HepG2 (cell line): ENCODE data around the gene APRT. TPM values are rescaled to one million over a fixed set of nuclear protein-coding genes. Genes with fewer than 3 reads are reported as not detected.

Experiments
- HDAC2 ChIP-seq: sonication (generic); formaldehyde crosslinking; IDR thresholded peaks from 2 replicates; pipeline ENCODE4 v1.4.0; 2020; ENCODE audit warnings: missing genetic modification reagents
- RBM22 ChIP-seq: fragments of 200-400 bp; formaldehyde crosslinking; optimal IDR thresholded peaks from 2 replicates; pipeline ENCODE3; 2017; ENCODE audit warnings: mild to moderate bottlenecking, low read length, moderate library complexity
- RFXAP ChIP-seq: sonication (generic); formaldehyde crosslinking; IDR thresholded peaks from 2 replicates; pipeline ENCODE4 v1.4.0; 2020; ENCODE audit warnings: missing genetic modification reagents, borderline replicate concordance
- SIN3B ChIP-seq: fragments of 150-350 bp; IDR thresholded peaks from 2 replicates; pipeline ENCODE4 v1.6.1; 2014; ENCODE audit warnings: low read length
- ZFP41 ChIP-seq: sonication (generic); formaldehyde crosslinking; IDR thresholded peaks from 2 replicates; pipeline ENCODE4 v1.4.0; 2020; ENCODE audit warnings: mild to moderate bottlenecking, missing genetic modification reagents, borderline replicate concordance
- ZNF44 ChIP-seq: sonication (generic); formaldehyde crosslinking; IDR thresholded peaks from 2 replicates; pipeline ENCODE4 v1.5.1; 2020; ENCODE audit warnings: mild to moderate bottlenecking, missing genetic modification reagents
- polyA plus RNA-seq, 8 experiments: library from polyadenylated mRNA; depleted of rRNA in 3 of 8; stranded (reverse) in 7 of 8; unstranded in 1 of 8; fragments of >200 nt; fragmentation: Illumina TruSeq in 4 of 8; extraction: Trizol in 4 of 8; gene quantifications; 2 replicates each; pipeline versions ENCODE4 v1.2.1 to v1.2.3, GENCODE V29; 2011 to 2016; ENCODE audit warnings: low read depth in 4 of 8, missing spikeins in 1 of 8, mixed read lengths in 1 of 8; ENCODE audit not compliant: insufficient read depth in 1 of 8
- total RNA-seq, 5 experiments: library from RNA; depleted of rRNA; stranded (reverse); fragments of >200 nt; fragmentation: Illumina TruSeq; extraction: Trizol; gene quantifications; 2 replicates each; pipeline ENCODE4 v1.2.3, GENCODE V29; 2016; ENCODE audit warnings: low read depth in 1 of 5
- TF ChIP-seq, protein P1 (sequence below): sonication (generic); formaldehyde crosslinking; IDR thresholded peaks from 2 replicates; pipeline ENCODE4 v1.5.0; 2020; ENCODE audit warnings: mild to moderate bottlenecking, missing genetic modification reagents, borderline replicate concordance
- TF ChIP-seq, protein P2 (sequence below): sonication (generic); formaldehyde crosslinking; IDR thresholded peaks from 2 replicates; pipeline ENCODE4 v1.4.0; 2020; ENCODE audit warnings: missing genetic modification reagents; ENCODE audit errors: not compliant biosample characterization
- TF ChIP-seq, protein P3 (sequence below): sonication (generic); formaldehyde crosslinking; IDR thresholded peaks from 2 replicates; pipeline ENCODE4 v1.8.0; 2022; ENCODE audit warnings: low read depth, missing genetic modification reagents
- TF ChIP-seq, protein P4 (sequence below): sonication (generic); formaldehyde crosslinking; conservative IDR thresholded peaks from 2 replicates; pipeline ENCODE4 v1.5.0; 2020; ENCODE audit warnings: missing genetic modification reagents

Gene APRT
- total and polyA plus RNA-seq, 2 of the 13 experiments (the other 11 are each of a cell fraction or from before 2014, with no cell fraction given), result 155 to 242 TPM

DNA sequence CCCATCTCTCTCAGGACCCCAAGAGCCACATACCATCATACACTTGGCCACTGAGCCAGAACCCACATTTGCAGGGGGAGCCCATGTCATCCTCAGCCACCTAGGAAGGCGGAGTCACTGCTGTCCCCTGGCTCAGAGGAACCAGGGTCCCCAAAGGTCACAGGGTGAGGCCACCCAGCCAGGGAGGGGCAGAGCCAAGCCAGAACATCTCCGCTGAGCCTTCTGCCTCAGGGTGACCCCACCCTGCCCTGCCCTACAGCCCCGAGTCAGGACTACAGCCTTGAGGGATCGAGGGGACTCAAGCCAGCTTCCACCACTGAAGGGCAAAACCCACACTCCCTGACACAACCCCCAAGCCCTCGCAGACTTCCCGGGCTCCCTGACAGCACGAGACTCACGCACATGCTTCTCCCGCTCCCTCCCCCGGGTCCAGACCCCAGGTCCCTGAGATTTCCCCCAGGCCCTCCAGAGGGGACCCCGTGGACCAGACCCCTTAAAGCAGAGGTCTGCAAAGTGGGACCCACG is 44.1 kb downstream of the APRT start (continued):
- TF ChIP-seq, protein P1, sequence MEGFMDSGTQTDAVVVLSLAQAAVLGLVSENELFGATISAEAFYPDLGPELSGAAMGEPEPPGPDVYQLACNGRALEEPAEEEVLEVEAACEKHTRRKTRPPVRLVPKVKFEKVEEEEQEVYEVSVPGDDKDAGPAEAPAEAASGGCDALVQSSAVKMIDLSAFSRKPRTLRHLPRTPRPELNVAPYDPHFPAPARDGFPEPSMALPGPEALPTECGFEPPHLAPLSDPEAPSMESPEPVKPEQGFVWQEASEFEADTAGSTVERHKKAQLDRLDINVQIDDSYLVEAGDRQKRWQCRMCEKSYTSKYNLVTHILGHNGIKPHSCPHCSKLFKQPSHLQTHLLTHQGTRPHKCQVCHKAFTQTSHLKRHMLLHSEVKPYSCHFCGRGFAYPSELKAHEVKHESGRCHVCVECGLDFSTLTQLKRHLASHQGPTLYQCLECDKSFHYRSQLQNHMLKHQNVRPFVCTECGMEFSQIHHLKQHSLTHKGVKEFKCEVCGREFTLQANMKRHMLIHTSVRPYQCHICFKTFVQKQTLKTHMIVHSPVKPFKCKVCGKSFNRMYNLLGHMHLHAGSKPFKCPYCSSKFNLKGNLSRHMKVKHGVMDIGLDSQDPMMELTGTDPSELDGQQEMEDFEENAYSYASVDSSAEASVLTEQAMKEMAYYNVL (CRISPR knock-in tag), result no peak
- TF ChIP-seq ZFP41 (CRISPR knock-in tag) (no peak), HDAC2 (CRISPR knock-in tag) (no peak), RBM22 (no peak), RFXAP (no peak), ZNF44 (CRISPR knock-in tag) (no peak), SIN3B (no peak)
- TF ChIP-seq, protein P2, sequence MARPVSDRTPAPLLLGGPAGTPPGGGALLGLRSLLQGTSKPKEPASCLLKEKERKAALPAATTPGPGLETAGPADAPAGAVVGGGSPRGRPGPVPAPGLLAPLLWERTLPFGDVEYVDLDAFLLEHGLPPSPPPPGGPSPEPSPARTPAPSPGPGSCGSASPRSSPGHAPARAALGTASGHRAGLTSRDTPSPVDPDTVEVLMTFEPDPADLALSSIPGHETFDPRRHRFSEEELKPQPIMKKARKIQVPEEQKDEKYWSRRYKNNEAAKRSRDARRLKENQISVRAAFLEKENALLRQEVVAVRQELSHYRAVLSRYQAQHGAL (CRISPR knock-in tag), result no peak
- TF ChIP-seq, protein P3, sequence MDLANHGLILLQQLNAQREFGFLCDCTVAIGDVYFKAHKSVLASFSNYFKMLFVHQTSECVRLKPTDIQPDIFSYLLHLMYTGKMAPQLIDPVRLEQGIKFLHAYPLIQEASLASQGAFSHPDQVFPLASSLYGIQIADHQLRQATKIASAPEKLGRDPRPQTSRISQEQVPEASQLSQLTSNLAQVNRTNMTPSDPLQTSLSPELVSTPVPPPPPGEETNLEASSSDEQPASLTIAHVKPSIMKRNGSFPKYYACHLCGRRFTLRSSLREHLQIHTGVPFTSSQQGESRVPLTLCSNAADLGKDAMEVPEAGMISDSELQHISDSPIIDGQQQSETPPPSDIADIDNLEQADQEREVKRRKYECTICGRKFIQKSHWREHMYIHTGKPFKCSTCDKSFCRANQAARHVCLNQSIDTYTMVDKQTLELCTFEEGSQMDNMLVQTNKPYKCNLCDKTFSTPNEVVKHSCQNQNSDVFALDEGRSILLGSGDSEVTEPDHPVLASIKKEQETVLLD (CRISPR knock-in tag), result no peak
- TF ChIP-seq, protein P4, sequence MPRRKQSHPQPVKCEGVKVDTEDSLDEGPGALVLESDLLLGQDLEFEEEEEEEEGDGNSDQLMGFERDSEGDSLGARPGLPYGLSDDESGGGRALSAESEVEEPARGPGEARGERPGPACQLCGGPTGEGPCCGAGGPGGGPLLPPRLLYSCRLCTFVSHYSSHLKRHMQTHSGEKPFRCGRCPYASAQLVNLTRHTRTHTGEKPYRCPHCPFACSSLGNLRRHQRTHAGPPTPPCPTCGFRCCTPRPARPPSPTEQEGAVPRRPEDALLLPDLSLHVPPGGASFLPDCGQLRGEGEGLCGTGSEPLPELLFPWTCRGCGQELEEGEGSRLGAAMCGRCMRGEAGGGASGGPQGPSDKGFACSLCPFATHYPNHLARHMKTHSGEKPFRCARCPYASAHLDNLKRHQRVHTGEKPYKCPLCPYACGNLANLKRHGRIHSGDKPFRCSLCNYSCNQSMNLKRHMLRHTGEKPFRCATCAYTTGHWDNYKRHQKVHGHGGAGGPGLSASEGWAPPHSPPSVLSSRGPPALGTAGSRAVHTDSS, result no peak
- TF ChIP-seq, all 625 proteins: peak for 0
